HepG2 (cell line): ENCODE data around the gene FUCA1. TPM values are rescaled to one million over a fixed set of nuclear protein-coding genes. Genes with fewer than 3 reads are reported as not detected.

Experiments
- HNRNPK ChIP-seq: fragments of 200-400 bp; formaldehyde crosslinking; IDR thresholded peaks from 2 replicates; pipeline ENCODE4 v1.6.1; 2018; ENCODE audit warnings: low read length, low read depth, moderate library complexity, mild to moderate bottlenecking; ENCODE audit not compliant: poor library complexity, severe bottlenecking
- PTBP1 ChIP-seq: fragments of 200-400 bp; formaldehyde crosslinking; IDR thresholded peaks from 2 replicates; pipeline ENCODE4 v1.6.1; 2018; ENCODE audit warnings: low read length, low read depth; ENCODE audit not compliant: poor library complexity, severe bottlenecking
- TFAP4 ChIP-seq: sonication (generic); IDR thresholded peaks from 2 replicates; pipeline ENCODE4 v1.6.1; 2016; ENCODE audit warnings: low read depth, borderline replicate concordance
- ZBTB3 ChIP-seq: sonication (generic); formaldehyde crosslinking; IDR thresholded peaks from 2 replicates; pipeline ENCODE4 v1.4.0; 2020; ENCODE audit warnings: low read depth, mild to moderate bottlenecking, moderate library complexity, missing genetic modification reagents, borderline replicate concordance
- ZBTB46 ChIP-seq: sonication (generic); formaldehyde crosslinking; IDR thresholded peaks from 2 replicates; pipeline ENCODE4 v1.4.0; 2020; ENCODE audit warnings: mild to moderate bottlenecking, missing genetic modification reagents, borderline replicate concordance
- ZNF230 ChIP-seq: sonication (generic); formaldehyde crosslinking; IDR thresholded peaks from 2 replicates; pipeline ENCODE4 v1.4.0; 2020; ENCODE audit warnings: mild to moderate bottlenecking, missing genetic modification reagents
- ZNF652 ChIP-seq: IDR thresholded peaks from 2 replicates; pipeline ENCODE4 v1.6.1; 2016; ENCODE audit warnings: low read depth, borderline replicate concordance
- ZNF770 ChIP-seq: sonication (generic); formaldehyde crosslinking; IDR thresholded peaks from 2 replicates; pipeline ENCODE4 v1.5.0; 2020; ENCODE audit warnings: mild to moderate bottlenecking, missing genetic modification reagents
- polyA plus RNA-seq, 8 experiments: library from polyadenylated mRNA; depleted of rRNA in 3 of 8; stranded (reverse) in 7 of 8; unstranded in 1 of 8; fragments of >200 nt; fragmentation: Illumina TruSeq in 4 of 8; extraction: Trizol in 4 of 8; gene quantifications; 2 replicates each; pipeline versions ENCODE4 v1.2.1 to v1.2.3, GENCODE V29; 2011 to 2016; ENCODE audit warnings: low read depth in 4 of 8, missing spikeins in 1 of 8, mixed read lengths in 1 of 8; ENCODE audit not compliant: insufficient read depth in 1 of 8
- total RNA-seq, 5 experiments: library from RNA; depleted of rRNA; stranded (reverse); fragments of >200 nt; fragmentation: Illumina TruSeq; extraction: Trizol; gene quantifications; 2 replicates each; pipeline ENCODE4 v1.2.3, GENCODE V29; 2016; ENCODE audit warnings: low read depth in 1 of 5

The FUCA1 gene
- total and polyA plus RNA-seq, 2 of the 13 experiments (the other 11 are each of a cell fraction or from before 2014, with no cell fraction given) = 32.7 to 33.6 TPM

GRCh38 chr1:23867542-23867894, 572 bp downstream of the FUCA1 start (continued):
- TF ChIP-seq ZNF770 = 0 out of 2 replicates have a peak, but pooled peaks have one; percentile 2
- peak; percentile 25 for TF ChIP-seq HNRNPK
- 0 out of 2 replicates have a peak, but pooled peaks have one; percentile 38 for TF ChIP-seq ZBTB3 (CRISPR knock-in tag)
- no peak for TF ChIP-seq ZNF652
- 0 out of 2 replicates have a peak, but pooled peaks have one; percentile 50 for TF ChIP-seq ZBTB46 (CRISPR knock-in tag)
- TF ChIP-seq PTBP1 = no peak
- peak; percentile 75; the same call in 1 of the 2 replicates for TF ChIP-seq TFAP4
- peak; percentile 24; the same call in 1 of the 2 replicates for TF ChIP-seq ZNF230
- TF ChIP-seq, all 625 proteins: peak for 8
